ENCODE results near the gene FADS3.

The FADS3 gene

GRCh38 chr11:61833471-61833870, 57.9 kb downstream of the FADS3 start:
- no peak for DNase-seq

DNA sequence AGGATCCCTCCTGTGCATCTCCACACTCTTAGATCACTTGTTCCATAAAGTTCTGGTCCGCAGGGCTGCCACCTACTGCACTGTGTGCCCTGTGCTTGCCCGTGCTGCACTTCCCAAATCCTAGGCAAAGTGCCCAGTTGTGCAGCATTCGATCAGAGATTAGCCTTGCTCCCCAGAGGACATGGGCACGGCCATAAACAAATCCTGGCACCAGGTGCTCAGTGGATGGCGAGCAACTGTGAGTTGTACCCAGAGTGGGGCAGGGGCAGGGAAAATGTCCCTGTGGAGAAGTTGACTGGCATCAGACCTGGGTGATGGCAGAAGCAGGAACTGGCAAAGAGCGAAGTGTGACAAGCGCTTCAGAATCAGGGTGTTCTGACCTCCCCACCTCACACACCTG, 58.6 kb downstream of the FADS3 start:
- no peak for DNase-seq

DNA sequence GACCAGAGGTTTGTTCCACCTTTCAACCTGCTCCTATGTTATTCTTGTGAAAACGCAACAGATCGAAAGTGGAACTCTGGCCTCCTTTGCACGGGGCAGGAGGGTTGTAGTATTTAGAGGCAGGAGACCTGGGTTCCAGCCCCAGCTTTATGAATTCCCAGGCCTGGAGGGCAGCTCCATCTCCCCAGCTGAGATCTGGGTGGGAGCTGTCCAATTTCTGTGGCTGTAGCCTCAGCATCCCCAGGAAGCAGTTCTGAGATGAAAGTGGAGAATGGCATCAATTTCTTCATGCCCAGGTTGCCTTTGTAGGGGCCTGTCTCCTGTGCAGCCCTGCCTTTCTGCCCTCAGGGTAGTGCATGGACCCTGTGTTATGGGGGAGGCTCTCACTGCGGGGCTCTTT, 59.1 kb downstream of the FADS3 start:
- DNase-seq: no peak

- DNase-seq: no peak
Measured at GRCh38 chr11:61830237-61831105, 60.9 kb downstream of the FADS3 start.

GRCh38 chr11:61829806-61830205, 61.5 kb downstream of the FADS3 start:
- DNase-seq: no peak

DNA sequence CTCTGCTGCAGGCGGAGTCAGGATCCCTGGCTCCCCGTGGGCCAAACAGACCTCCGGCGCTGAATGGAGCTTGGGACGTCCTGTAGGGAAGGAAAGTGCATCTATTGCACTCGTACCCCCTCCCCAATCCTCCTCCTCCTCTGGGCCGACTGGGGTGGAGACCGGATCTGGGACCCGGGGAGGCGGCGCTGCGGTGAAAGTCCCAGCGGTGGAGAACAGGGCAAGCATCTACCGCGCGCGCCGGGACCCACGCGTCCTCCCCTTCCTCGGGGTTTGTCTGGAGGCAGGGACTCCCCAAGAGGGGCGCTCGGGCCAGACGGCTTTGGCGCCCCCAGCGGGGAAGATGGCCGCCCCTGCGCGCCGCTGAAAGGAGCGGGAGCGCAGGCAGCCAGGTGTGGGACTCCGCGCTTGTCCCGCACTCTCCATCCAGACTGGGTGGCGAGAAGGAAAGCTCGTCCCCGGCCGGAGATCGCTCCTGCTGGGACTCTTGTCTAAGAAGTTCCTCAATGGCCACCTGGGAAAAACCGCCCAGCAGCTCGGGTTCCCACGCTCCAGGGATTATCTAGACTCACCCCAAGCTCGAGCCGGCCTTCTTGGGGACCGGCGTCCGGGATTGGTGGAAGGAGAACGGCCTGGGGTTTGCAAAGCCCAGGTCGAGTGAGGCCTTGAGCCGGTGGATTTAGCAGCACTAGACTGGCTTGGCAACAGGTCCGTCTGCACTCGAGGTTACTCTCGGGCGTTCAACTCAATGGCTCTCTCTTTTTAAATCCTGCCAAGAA, 62.5 kb downstream of the FADS3 start:
- peak; percentile 64 for DNase-seq

DNA sequence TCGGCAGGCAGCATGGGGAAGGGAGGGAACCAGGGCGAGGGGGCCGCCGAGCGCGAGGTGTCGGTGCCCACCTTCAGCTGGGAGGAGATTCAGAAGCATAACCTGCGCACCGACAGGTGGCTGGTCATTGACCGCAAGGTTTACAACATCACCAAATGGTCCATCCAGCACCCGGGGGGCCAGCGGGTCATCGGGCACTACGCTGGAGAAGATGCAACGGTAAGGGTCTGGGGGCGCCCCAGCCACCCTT, 63.0 kb downstream of the FADS3 start:
- DNase-seq: no peak

- DNase-seq: peak; percentile 99
Measured at GRCh38 chr11:61827571-61828378, 63.6 kb downstream of the FADS3 start, which contains the start of gene FADS2. Gene FADS2 (plus strand): TSS chr11:61828300. CDS start chr11:61828391, 91 bp downstream.

- DNase-seq: peak; percentile 74
Measured at GRCh38 chr11:61826930-61827570, 64.3 kb downstream of the FADS3 start.

All from NCI-H146 (cell line).